GM19463 (cell line): Measurements from ENCODE around the gene RNF217.
"Not testable (repeated sequence)": the region's sequence is repeated elsewhere in the genome, so short reads cannot be mapped to it uniquely, and the experiment has no call there.

ENCODE experiments used
- ATAC-seq: cut with Tn5 transposase; IDR thresholded peaks from one replicate; pipeline ENCODE4 v1.9.1; 2021; ENCODE audit warnings: mild to moderate bottlenecking, moderate library complexity; ENCODE audit not compliant: unreplicated experiment

RNF217 gene

DNA sequence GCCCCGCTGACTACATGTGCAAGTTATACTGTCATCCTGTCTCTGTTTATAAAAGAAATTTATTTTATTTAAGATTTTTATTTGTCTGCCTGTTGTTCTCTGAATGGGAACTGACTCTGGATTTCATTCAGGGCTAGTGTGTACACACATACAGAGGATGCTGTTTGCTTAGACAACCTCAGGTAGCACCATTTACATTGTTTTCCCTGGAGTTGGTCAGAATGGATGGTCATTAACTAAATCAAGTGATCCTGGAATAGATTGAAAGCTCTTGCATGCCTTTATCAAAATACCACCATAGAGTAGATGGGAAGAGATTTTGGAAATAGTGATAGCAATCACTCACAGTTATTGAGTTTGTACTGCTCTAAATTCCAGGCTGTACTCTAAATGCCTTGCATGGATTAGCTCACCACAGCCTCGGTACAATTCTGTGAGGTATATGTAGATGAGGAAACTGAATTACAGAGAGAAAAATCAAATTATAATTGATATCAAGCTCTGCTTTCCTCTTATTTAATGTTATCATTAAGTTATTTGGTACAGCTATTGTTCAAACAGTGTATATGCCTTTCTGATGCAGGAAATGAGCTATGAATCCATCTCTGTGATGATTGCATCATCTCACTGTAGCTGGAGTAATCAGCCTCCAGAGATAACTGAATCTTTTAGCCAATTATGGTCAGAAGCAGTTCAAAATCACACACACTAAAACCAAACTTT, 51.9 kb downstream of the RNF217 start:
- ATAC-seq = no peak

DNA sequence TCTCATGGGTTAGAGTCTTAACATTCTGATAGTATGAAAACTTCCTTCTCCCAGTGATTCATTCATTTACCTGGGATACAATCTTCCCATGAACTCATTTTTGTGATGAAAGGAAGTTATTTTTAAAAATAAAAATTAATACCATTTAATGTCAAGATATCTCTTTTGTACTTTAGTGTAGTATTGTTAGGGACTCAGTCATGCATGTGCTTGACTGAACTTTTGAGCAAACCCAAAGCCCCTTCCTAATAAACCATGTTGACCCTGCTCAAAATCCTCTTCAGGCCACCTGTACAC, 52.4 kb downstream of the RNF217 start:
- ATAC-seq = no peak

DNA sequence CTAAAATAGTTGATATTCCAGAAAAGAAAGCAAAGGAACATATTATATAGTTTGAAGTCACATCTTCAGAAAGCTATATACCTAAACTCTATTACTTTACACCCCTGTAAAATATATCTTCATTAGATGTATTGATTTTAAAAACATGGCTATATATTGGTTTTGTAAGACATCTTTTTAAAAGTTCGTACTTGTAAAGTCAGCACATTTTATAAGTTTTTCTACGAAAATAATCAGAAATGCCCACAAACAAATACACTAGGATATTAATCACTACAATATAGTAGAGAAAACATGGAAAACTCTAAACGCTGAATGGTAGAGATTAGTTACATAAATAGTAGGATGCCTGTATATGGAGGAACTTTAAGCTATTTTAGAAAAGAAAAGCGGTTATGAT, 52.9 kb downstream of the RNF217 start:
- no peak for ATAC-seq

DNA sequence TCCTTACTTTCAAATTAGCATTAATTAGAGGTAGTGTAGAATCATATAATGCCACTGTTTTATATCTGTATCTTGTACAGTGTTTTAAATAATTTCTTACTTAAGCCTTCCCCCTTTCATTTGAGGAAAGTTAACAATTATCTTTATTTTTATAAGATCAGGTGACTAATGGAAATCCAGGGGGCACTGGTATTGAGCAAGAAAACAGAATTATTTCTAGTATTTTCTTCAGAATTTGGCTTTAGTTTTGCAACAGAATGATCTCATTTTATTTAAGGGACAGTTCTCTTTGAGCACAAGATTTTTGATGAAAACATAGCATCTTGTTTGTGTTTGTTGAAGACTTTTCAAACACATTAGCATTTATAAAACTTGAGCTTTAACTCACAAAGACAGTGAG, 55.9 kb downstream of the RNF217 start:
- no peak for ATAC-seq

DNA sequence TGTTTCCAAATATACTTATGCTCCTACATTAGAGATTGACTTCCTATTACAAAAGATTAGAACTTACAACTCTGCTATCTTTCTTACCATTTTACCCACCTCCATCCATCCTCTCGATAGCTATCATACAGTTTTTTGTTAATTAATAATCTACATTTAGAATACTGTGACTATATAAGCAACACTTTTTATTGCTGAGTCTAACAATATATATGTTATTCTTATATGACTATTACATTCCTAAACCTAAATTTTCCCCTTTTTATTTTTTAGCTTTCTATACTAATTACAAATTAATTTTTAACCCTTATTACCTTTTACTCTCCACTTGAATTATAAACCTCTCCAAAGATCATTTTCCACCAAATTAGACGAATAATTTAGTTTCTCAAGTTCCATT, 57.0 kb downstream of the RNF217 start:
- no peak for ATAC-seq

DNA sequence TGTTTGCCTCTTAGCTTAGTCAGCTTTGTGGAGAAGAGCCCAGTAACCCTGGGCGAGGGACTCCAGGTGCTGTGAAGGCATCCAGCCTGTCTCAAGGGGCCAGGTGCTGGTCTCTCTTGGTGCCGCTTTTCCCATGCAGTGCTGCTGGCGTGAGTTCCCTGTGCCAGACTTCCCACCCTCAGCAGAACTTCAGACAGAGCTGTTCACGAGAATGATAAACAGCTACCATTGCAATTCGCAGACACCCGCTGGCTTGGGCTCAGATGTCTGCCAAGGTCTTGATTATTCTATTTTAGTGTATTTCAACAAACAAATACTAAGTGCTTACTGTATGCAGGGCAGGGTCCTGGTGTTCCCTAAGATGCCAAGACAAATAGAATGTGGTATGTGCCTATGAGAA, 57.7 kb downstream of the RNF217 start:
- no peak for ATAC-seq

DNA sequence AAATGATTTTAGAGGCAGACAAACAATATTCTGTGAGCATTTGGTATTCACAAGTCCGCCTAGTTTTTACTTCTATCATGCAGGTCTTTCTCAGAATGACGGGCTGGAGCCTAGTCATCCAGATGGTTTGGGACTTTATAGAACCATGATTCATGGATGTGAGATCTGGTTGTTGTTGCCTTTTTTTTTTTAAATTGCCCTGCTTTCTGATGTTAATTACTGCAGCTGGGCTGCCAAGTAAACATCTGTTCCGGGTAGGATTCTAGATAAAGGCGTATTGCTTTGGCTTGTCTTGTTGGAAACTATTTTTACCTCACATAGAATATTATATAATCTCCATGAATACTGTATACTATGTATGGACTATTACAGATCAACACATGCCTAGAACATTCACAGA, 58.1 kb downstream of the RNF217 start:
- no peak for ATAC-seq

DNA sequence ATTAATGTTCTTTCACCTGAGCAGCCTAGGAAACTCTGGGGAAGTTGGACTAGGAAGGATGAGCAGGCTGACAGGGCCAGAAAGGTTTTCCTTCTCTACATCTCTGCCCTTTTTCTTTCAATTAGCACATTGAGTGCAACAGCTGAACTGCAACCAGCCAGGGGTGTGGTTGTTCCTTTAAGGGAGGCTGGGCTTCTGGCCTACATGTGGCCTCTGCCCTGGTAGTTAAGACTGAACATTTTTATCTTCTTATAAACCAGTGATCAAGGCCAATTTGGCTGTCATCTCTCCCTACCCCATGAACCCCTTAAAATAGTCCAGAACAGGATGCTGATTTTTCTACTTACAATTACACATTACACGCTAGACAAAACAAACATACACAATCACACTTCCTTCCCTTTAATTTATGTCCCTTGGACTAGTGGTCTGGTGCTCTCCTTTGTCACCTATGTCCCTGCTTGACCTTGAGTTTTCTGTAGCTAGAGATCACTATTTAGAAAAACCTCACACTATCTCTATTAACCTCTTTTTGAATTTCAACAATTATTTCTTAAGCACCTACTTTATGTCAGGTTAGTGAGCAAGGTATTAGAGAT, 60.3 kb downstream of the RNF217 start:
- no peak for ATAC-seq

DNA sequence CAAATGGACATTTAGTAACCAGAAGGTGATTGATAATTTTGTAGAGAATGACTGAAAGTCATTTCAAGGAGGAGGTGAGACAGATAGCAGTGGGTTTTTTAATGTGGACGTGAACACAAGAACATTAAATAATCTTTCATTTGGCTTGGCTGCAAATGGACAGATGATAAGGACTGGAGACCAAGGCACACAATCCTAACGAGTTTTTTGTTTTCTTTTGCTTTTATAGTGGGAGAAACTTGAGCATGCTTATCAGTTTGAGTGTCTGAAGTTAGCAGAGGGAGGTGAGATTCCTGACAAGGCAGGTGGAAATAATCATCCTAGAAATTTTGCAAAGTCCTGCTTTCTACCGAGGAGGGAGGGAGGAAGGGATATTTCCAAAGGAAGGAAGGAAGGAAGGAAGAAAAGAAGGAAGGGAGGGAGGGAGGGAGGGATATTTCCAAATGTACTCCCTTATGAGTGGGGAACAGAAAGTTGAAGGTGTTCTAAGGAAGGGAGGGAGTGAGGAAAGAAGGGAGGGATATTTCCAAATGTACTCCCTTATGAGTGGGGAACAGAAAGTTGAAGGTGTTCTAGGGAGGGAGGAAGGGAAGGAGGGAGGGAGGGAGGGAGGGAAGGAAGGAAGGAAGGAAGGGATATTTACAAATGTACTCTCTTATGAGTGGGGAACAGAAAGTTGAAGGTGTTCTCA, 63.1 kb downstream of the RNF217 start:
- ATAC-seq = no peak

DNA sequence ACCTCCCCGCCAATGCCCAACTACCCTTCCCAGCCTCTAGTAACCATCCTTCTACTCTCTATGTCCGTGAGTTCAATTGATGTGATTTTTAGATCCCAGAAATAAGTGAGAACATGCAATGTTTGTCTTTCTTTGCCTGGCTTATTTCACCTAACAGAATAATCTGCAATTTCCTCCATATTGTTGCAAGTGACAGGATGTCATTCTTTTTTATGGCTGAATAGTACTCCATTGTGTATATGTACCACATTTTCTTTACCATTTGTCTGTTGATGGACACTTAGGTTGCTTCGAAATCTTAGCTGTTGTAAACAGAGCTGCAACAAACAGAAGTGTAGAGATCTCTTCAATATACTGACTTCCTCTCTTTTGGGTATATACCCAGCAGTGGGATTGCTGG, 65.0 kb downstream of the RNF217 start:
- no peak for ATAC-seq

DNA sequence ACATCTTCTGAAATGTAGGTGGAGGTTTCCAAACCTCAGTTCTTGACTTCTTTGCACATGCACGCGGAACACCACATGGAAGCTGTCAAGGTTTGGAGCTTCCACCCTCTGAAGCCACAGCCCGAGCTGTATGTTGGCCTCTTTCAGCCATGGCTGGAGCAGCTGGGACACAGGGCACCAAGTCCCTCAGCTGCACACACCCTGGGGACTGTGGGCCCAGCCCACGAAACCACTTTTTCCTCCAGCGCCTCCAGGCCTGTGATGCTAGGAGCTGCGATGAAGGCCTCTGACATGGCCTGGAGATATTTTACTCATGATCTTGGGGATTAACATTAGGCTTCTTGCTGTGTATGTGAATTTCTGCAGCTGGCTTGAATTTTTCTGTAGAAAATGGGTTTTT, 68.7 kb downstream of the RNF217 start:
- peak; percentile 47 for ATAC-seq

DNA sequence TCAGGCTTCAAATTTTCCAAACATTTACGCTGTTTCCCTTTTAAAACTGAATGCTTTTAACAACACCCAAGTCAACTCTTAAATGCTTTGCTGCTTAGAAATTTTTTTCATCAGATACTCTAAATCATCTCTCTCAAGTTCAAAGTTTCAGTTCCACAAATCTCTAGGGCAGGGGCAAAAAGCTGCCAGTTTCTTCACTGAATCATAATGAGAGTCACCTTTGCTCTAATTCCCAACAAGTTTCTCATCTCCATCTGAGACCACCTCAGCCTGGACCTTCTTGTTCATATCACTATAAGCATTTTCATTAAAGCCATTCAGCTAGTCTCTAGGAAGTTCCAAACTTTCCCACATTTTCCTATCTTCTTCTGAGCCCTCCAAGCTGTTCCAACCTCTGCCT, 69.1 kb downstream of the RNF217 start:
- ATAC-seq = peak; percentile 54

DNA sequence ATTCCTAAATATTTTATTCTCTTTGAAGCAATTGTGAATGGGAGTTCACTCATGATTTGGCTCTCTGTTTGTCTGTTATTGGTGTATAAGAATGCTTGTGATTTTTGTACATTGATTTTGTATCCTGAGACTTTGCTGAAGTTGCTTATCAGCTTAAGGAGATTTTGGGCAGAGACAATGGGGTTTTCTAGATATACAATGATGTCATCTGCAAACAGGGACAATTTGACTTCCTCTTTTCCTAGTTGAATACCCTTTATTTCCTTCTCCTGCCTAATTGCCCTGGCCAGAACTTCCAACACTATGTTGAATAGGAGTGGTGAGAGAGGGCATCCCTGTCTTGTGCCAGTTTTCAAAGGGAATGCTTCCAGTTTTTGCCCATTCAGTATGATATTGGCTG, 72.7 kb downstream of the RNF217 start:
- not testable (repeated sequence) for ATAC-seq

DNA sequence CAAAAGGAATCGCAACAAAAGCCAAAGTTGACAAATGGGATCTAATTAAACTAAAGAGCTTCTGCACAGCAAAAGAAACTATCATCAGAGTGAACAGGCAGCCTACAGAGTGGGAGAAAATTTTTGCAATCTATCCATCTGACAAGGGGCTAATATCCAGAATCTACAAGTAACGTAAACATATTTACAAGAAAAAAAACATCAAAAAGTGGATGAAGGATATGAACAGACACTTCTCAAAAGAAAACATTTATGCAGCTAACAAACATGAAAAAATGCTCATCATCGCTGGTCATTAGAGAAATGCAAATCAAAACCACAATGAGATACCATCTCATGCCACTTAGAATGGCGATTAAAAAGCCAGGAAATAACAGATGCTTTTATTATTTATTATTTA, 74.2 kb downstream of the RNF217 start:
- not testable (repeated sequence) for ATAC-seq

DNA sequence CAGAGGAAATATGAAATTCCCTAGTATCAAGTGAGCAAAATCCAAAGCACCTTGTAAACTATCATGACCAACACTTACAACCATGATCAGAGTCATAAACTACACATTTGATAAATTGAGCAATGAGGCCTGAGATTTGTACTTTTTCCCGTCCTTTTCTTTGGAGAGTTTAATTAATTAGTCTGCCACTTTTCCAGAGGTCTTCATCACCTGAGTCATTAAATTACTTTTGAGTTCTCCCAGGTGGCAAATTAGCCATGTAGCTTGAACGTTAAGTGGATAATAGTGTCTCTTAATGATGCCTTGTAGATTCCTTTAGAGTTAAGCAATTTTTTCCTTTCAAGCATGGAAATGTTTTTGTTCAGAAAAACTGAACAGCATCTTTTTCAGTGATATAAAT, 75.6 kb downstream of the RNF217 start:
- ATAC-seq = no peak

DNA sequence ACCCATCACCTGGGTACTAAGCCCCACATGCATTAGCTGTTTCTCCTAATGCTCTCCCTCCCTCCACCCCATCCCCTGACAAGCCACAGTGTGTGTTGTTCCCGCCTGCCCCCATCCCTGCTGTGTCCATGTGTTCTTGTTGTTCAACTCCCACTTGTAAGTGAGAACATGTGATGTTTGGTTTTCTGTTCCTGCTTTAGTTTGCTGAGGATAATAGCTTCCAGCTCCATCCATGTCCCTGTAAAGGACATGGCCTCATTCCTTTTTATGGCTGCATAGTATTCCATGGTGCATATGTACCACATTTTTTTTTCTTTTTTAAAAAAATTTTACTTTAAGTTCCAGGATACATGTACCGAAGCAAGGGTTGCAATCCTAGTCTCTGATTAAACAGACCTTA, 76.7 kb downstream of the RNF217 start:
- no peak for ATAC-seq

DNA sequence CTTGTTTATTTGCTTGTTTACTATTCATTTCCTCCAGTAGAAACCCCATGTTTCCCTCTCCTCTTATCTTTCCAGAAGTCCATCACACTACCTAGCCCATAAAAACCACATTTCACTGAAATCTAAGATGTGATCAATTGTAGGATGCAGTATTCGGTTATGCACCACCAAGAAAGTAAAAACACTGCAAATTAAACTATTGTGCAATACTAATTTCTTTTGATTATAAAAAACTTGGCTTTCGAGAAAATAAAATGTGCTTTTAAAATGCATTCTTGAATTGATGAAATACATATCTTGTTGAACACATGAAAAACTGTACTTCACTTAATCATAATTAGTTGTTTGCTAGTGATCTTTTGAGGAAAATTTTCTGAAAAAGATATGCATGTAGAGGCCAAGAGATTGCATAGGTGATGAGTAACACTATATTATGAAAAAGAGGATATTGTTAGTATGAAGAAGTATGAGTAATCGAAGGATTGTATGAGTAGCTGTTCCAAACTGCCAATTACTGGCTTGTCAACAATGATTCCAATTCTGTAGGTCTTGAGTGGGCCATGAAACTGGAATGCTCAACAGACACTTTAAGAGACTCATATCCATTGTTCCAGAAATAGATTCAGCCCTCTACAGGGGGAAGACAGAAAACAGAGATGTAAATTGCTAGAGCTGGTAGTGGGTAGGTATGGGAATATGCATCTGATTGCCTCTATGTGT, 79.7 kb downstream of the RNF217 start:
- no peak for ATAC-seq

DNA sequence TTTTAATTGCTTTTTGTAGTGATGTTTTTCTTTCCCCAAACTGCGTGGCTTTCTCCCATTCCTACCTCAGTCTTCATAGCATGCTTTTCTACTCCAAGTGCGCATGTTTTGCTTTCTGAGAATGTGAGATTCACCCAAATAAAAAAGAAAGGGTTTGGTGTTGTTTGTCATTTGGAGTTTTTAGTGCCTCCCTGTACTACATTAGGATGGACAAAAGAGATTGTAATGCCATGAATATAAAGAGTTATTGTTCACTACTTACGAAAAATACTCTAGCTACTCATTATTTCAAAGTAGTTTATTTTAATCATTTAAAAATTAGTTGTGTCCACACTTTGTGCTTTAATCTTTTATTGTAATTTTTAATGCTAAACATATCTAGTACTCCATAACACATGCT, 81.8 kb downstream of the RNF217 start:
- ATAC-seq = no peak

DNA sequence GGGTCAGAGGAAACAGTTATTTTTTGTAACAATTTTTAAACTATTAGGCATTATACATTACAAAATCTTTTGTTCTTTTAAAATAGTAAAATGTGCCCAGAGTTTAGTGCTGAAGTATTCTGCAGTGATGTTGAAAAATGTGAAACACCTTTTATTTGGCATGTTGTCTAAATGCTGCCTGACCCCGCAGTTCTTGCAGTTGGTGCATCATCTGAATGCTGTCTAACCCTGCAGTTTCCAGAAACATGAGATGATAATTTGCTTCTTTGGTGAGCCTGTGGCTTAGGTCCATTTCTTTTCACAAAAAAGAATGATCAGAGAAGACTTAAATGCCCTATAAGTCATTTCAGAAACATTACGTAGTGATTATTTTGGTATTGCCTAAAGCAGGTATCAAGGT, 82.4 kb downstream of the RNF217 start:
- ATAC-seq = no peak

DNA sequence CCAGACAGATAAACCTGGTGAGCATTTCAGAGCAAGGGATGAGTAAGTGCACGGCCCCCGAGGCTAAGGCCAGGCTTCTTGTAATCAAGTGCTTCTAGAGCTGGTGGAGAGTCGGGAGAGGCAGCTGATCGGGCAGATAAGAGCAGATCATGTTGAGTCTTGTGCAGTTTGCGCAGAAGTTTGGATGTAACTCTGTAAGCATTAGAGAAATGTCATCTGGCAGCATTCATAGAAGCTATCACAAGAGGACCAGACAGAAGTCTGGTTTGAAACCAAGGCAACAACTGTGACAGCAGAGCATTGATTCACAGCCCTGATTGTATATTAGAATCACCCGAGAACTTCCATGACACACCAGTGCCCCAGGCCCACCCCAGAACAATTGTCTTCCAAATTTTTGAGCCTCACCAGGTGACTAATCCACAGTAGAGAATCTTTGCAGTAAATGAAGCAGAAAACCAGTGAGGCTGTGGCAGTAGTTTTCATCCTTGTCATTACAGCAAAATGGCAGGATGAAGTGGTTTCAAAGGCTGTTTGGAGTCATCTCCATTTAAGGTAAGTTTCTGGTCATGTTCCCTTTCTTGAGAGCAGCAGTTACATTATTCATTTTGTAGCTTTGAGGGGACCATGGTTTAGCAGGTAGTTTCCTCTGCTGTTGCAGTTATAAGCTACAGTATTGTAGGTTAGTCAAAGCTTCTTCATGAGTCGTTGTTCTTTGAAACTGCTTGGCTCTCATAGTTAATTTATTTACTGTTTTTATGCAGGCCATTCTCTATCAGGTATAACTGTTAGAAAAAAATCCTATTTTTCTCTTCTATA, 84.1 kb downstream of the RNF217 start:
- ATAC-seq = no peak

DNA sequence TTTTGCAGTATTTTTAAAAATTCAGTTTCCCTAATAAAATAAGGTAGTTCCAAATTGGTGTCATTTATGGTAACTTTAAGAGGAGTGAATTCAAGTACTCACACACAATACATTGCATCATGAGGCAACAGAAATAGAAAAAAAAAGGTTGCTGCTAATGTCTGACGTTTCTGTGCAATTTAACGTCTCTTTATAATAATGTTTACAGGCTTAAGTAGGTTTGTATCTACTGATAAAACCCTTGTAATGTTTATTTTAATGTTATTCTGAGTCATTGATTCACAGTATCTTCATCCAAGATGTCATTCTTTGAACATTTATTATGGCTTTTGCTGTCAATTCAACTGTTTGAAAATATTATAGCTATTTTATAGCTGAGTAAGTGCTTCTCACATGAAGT, 86.0 kb downstream of the RNF217 start:
- no peak for ATAC-seq
